Glomerular visceral epithelial cell (primary cell): ENCODE data around the gene ARHGEF7.

ENCODE experiments used
- DNase-seq: peaks from one replicate; pipeline ENCODE4 v3.0.0-alpha.2; 2016; ENCODE audit errors: extremely low spot score

The ARHGEF7 gene

GRCh38 chr13:111275995-111276618 lies 161.0 kb downstream of the ARHGEF7 start:
- DNase-seq, result no peak

- no peak for DNase-seq
These were observed 163.1 kb downstream of the ARHGEF7 start for GRCh38 chr13:111278258-111278657.

- no peak for DNase-seq
These were observed 163.9 kb downstream of the ARHGEF7 start for GRCh38 chr13:111278743-111279652.

- DNase-seq, result no peak
These were observed 165.1 kb downstream of the ARHGEF7 start for GRCh38 chr13:111280226-111280625.

GRCh38 chr13:111280681-111281585 lies 165.8 kb downstream of the ARHGEF7 start:
- DNase-seq, result no peak

GRCh38 chr13:111281751-111282311 lies 166.7 kb downstream of the ARHGEF7 start:
- DNase-seq, result no peak

GRCh38 chr13:111282425-111282824 lies 167.3 kb downstream of the ARHGEF7 start:
- DNase-seq, result no peak

- DNase-seq, result no peak
These were observed 167.9 kb downstream of the ARHGEF7 start for GRCh38 chr13:111282997-111283396.

- no peak for DNase-seq
These were observed 168.3 kb downstream of the ARHGEF7 start for GRCh38 chr13:111283457-111283856.

GRCh38 chr13:111283991-111284390 lies 168.9 kb downstream of the ARHGEF7 start:
- DNase-seq, result no peak

GRCh38 chr13:111284565-111284964 lies 169.5 kb downstream of the ARHGEF7 start:
- DNase-seq, result no peak

- no peak for DNase-seq
These were observed 171.1 kb downstream of the ARHGEF7 start for GRCh38 chr13:111286162-111286561.

- DNase-seq, result no peak
These were observed 171.6 kb downstream of the ARHGEF7 start for GRCh38 chr13:111286749-111287148.

GRCh38 chr13:111287201-111287600 lies 172.1 kb downstream of the ARHGEF7 start:
- DNase-seq, result no peak

- DNase-seq, result no peak
These were observed 173.2 kb downstream of the ARHGEF7 start for GRCh38 chr13:111288276-111288675.

- DNase-seq, result no peak
These were observed 174.1 kb downstream of the ARHGEF7 start for GRCh38 chr13:111289251-111289650.

- no peak for DNase-seq
These were observed 176.8 kb downstream of the ARHGEF7 start for GRCh38 chr13:111291908-111292307.

GRCh38 chr13:111292710-111293485 lies 177.8 kb downstream of the ARHGEF7 start:
- DNase-seq, result no peak

GRCh38 chr13:111295886-111296285 lies 180.8 kb downstream of the ARHGEF7 start:
- DNase-seq, result no peak

GRCh38 chr13:111296417-111296816 lies 181.3 kb downstream of the ARHGEF7 start:
- no peak for DNase-seq
